Ishikawa (cell line): ENCODE data around the gene ATP5PF.

Experiments
- EP300 ChIP-seq: IDR thresholded peaks from 2 replicates; pipeline ENCODE4 v1.6.1; 2012; ENCODE audit warnings: borderline replicate concordance
- RAD21 ChIP-seq: IDR thresholded peaks from 2 replicates; pipeline ENCODE4 v1.6.1; 2012; ENCODE audit warnings: low read depth
- TEAD4 ChIP-seq: IDR thresholded peaks from 2 replicates; pipeline ENCODE4 v1.6.1; 2012
- TF ChIP-seq, protein P1 (sequence below): IDR thresholded peaks from 2 replicates; pipeline ENCODE4 v1.6.1; 2012

DNA sequence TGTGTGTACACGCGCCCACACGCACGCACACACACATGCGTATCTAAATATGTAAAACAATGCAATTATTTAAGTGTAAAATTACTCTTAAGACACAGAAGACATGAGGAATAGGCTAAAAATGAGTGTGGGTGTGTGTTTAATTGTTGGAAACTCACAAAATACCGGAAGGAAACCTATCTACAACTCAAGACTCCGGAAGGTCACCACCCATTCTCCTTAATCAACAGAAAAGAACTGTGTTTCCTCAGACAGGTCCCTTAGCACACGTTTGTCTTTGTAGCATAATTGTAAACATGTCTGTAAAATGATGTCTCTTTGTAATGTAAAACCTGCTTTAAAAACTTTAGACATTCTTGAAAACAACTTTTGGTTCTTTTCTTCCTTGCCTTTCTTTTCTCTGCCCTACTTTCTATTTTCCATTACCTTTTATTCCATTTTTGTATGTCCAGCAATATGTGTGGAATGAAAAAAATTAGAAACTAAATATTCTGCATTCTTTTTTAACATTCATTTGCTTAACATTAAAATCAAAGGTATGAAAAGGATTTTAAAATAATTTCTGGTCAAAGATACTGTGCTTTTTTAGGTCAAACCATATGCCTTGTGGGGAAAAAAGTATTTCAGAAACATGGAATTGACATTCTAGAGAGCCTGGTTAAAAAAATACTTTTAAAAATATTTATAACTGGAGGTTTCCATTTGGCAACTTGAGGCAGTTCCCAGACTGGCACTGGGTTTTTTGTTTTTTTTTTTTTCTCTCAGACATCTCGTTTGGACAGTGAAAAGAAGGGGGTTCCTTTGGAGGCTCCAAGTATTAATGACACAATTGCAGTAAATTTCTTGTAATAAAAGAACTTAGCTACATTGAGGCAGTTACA lies 46.2 kb downstream of the ATP5PF start:
- TF ChIP-seq EP300, result no peak
- TF ChIP-seq, protein P1, sequence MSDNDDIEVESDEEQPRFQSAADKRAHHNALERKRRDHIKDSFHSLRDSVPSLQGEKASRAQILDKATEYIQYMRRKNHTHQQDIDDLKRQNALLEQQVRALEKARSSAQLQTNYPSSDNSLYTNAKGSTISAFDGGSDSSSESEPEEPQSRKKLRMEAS, result no peak
- TF ChIP-seq TEAD4, result no peak
- no peak for TF ChIP-seq RAD21
